HepG2 (cell line): ENCODE measurements around the gene ZNF488. TPM values are rescaled to one million over a fixed set of nuclear protein-coding genes. Genes with fewer than 3 reads are reported as not detected.
A peak's percentile ranks its signal among the peaks of the same experiment; 100 is the strongest.

Experiments
- ATAC-seq: fragments of 200-7000 bp; cut with Tn5 transposase; 3 replicates; pipeline ENCODE4 v1.9.1; 2020; ENCODE audit warnings: mild to moderate bottlenecking, moderate library complexity
- BruUV-seq: library from RNA; stranded (reverse); fragments of 400-500 nt; replicated peaks from 2 replicates; lab custom pipeline; 2021; lab: Mats Ljungman, UMichigan
- CTCF ChIA-PET: fragments of 300-600 bp; formaldehyde crosslinking; extraction: SDS; loops from one replicate; lab custom pipeline; 2021; ENCODE audit warnings: low total read pairs, inconsistent platforms, low intra/inter-chr PET ratio; lab: Yijun Ruan, JAX
- POLR2A ChIA-PET: fragments of 350-600 bp; sonication (Branson Sonifier 250); formaldehyde crosslinking; loops from one replicate; lab custom pipeline; 2020; ENCODE audit warnings: antibody characterized with exemption, inconsistent platforms; lab: Yijun Ruan, JAX
- DNase-seq: peaks from one replicate; pipeline ENCODE4 v3.0.0-alpha.2; 2015; ENCODE audit warnings: low spot score
- FAIRE-seq: peaks from 3 replicates; lab custom pipeline; 2011; peaks lifted over from hg19 to GRCh38; lab: Jason Lieb, UNC
- H2AFZ ChIP-seq: one replicate; pipeline ENCODE4 v1.6.1; 2011; ENCODE audit warnings: low read length, inconsistent platforms
- H3K27ac ChIP-seq: fragments of 300-600 bp; 3 replicates; pipeline ENCODE4 v1.8.0; 2011; ENCODE audit warnings: mixed run types, mild to moderate bottlenecking, mixed read lengths, low read length, inconsistent platforms; ENCODE audit not compliant: insufficient read depth; ENCODE audit errors: extremely low read length
- H3K27me3 ChIP-seq, 2 experiments: fragments of 200-600 bp in 1 of 2; 2 replicates in 1 of 2; 3 replicates in 1 of 2; pipeline versions ENCODE4 v1.6.0 to v1.8.0; 2011; ENCODE audit warnings: low read length in 2 of 2, mild to moderate bottlenecking in 2 of 2, moderate library complexity in 2 of 2, inconsistent platforms in 1 of 2; ENCODE audit not compliant: insufficient read depth in 2 of 2, control insufficient read depth in 1 of 2
- H3K36me3 ChIP-seq, 2 experiments: fragments of 200-600 bp in 1 of 2; replicated peaks in 1 of 2; 2 replicates in 1 of 2; 3 replicates in 1 of 2; pipeline versions ENCODE4 v1.5.1 to v1.8.0; 2011; ENCODE audit warnings: low read length in 2 of 2, inconsistent platforms in 1 of 2; ENCODE audit not compliant: insufficient read depth in 2 of 2, control insufficient read depth in 1 of 2
- H3K4me1 ChIP-seq: 2 replicates; pipeline ENCODE4 v1.5.1; 2012; ENCODE audit warnings: low read length, inconsistent platforms; ENCODE audit not compliant: insufficient read depth
- H3K4me2 ChIP-seq: 2 replicates; pipeline ENCODE4 v1.6.0; 2011; ENCODE audit warnings: low read depth, low read length, inconsistent platforms
- H3K4me3 ChIP-seq, 3 experiments: fragments of 200-600 bp in 1 of 3; sonication (generic), shearing (Covaris generic) in 1 of 3; replicated peaks in 1 of 3; 2 replicates each; pipeline ENCODE4 v1.5.1; 2011 to 2016; ENCODE audit warnings: low read length in 3 of 3, inconsistent platforms in 2 of 3, low read depth in 2 of 3, mild to moderate bottlenecking in 2 of 3, control low read depth in 1 of 3, mixed read lengths in 1 of 3; ENCODE audit not compliant: insufficient read depth in 1 of 3
- H3K79me2 ChIP-seq: one replicate; pipeline ENCODE4 v1.6.1; 2011; ENCODE audit warnings: low read length, inconsistent platforms; ENCODE audit not compliant: insufficient read depth
- H3K9ac ChIP-seq: 2 replicates; pipeline ENCODE4 v1.6.0; 2011; ENCODE audit warnings: mild to moderate bottlenecking, low read depth, low read length, inconsistent platforms; ENCODE audit not compliant: insufficient read depth
- H3K9me3 ChIP-seq: 2 replicates; pipeline ENCODE4 v1.5.1; 2012; ENCODE audit warnings: mild to moderate bottlenecking, low read length
- H4K20me1 ChIP-seq: 2 replicates; pipeline ENCODE4 v1.6.0; 2011; ENCODE audit warnings: inconsistent platforms, mild to moderate bottlenecking, low read length, moderate library complexity; ENCODE audit not compliant: insufficient read depth
- ATRX ChIP-seq: sonication (generic); formaldehyde crosslinking; IDR thresholded peaks from 2 replicates; pipeline ENCODE4 v1.4.0; 2020; ENCODE audit warnings: missing genetic modification reagents, borderline replicate concordance
- ELF3 ChIP-seq: IDR thresholded peaks from 2 replicates; pipeline ENCODE4 v1.6.1; 2016; ENCODE audit warnings: missing genetic modification reagents, missing compliant biosample characterization
- FOSL2 ChIP-seq: sonication (generic); formaldehyde crosslinking; IDR thresholded peaks from 2 replicates; pipeline ENCODE4 v1.4.0; 2020; ENCODE audit warnings: missing genetic modification reagents
- HNRNPK ChIP-seq: fragments of 200-400 bp; formaldehyde crosslinking; IDR thresholded peaks from 2 replicates; pipeline ENCODE4 v1.6.1; 2018; ENCODE audit warnings: low read length, low read depth, moderate library complexity, mild to moderate bottlenecking; ENCODE audit not compliant: poor library complexity, severe bottlenecking
- HNRNPL ChIP-seq: fragments of 200-400 bp; formaldehyde crosslinking; IDR thresholded peaks from 2 replicates; pipeline ENCODE4 v1.6.1; 2017; ENCODE audit warnings: mild to moderate bottlenecking, low read depth, low read length
- MAFF ChIP-seq: IDR thresholded peaks from 2 replicates; pipeline ENCODE4 v1.6.1; 2011; ENCODE audit warnings: low read depth, low read length, improper control_type of control experiment
- MAFK ChIP-seq, 2 experiments: IDR thresholded peaks in 1 of 2; conservative IDR thresholded peaks in 1 of 2; 2 replicates each; pipeline ENCODE4 v1.6.1; 2011; ENCODE audit warnings: improper control_type of control experiment in 2 of 2, low read length in 2 of 2
- PATZ1 ChIP-seq: sonication (generic); formaldehyde crosslinking; IDR thresholded peaks from 2 replicates; pipeline ENCODE4 v1.4.0; 2020; ENCODE audit warnings: missing genetic modification reagents
- RAD21 ChIP-seq: fragments of 450-650 bp; formaldehyde crosslinking; IDR thresholded peaks from 2 replicates; pipeline ENCODE4 v1.5.0; 2020; ENCODE audit warnings: mild to moderate bottlenecking
- RAD51 ChIP-seq: fragments of 450-650 bp; IDR thresholded peaks from 2 replicates; pipeline ENCODE4 v1.6.1; 2016; ENCODE audit warnings: borderline replicate concordance
- SAP130 ChIP-seq: IDR thresholded peaks from 2 replicates; pipeline ENCODE4 v1.6.1; 2016; ENCODE audit warnings: low read depth
- SP4 ChIP-seq: sonication (generic); formaldehyde crosslinking; IDR thresholded peaks from 2 replicates; pipeline ENCODE4 v1.8.1; 2023; ENCODE audit warnings: mild to moderate bottlenecking, missing genetic modification reagents
- SP5 ChIP-seq: IDR thresholded peaks from 2 replicates; pipeline ENCODE4 v1.6.1; 2016; ENCODE audit warnings: low read depth, borderline replicate concordance
- TFAP4 ChIP-seq: sonication (generic); IDR thresholded peaks from 2 replicates; pipeline ENCODE4 v1.6.1; 2016; ENCODE audit warnings: low read depth, borderline replicate concordance
- ZFP82 ChIP-seq: sonication (generic); formaldehyde crosslinking; IDR thresholded peaks from 2 replicates; pipeline ENCODE4 v1.5.1; 2020; ENCODE audit warnings: mild to moderate bottlenecking, missing genetic modification reagents, borderline replicate concordance
- ZNF224 ChIP-seq: sonication (generic); formaldehyde crosslinking; IDR thresholded peaks from 2 replicates; pipeline ENCODE4 v1.5.0; 2020; ENCODE audit warnings: mild to moderate bottlenecking, missing genetic modification reagents
- ZNF615 ChIP-seq: sonication (generic); formaldehyde crosslinking; IDR thresholded peaks from 2 replicates; pipeline ENCODE4 v1.5.0; 2020; ENCODE audit warnings: mild to moderate bottlenecking, missing genetic modification reagents, borderline replicate concordance
- ZNF850 ChIP-seq: sonication (generic); formaldehyde crosslinking; conservative IDR thresholded peaks from 2 replicates; pipeline ENCODE4 v1.9.0; 2021; ENCODE audit warnings: mild to moderate bottlenecking, missing genetic modification reagents
- WGBS: methylation state at CpG from one replicate; pipeline ENCODE4 v1.1.6; 2017; ENCODE audit warnings: low lambda C conversion rate; 5-methylcytosine and 5-hydroxymethylcytosine counted together
- in situ Hi-C: cut with HindIII; loops from 2 replicates; pipeline ENCODE4 v1.10.0; 2017; ENCODE audit warnings: low pct_unique_long_range_greater_than_20kb; ENCODE audit not compliant: extremely low pct_ligation_motif_present
- intact Hi-C: fragments of 100-400 bp; cut with micrococcal nuclease; formaldehyde crosslinking; loops from one replicate; pipeline ENCODE4 v1.10.0; 2022; ENCODE audit not compliant: unreplicated experiment
- polyA plus RNA-seq, 8 experiments: library from polyadenylated mRNA; depleted of rRNA in 3 of 8; stranded (reverse) in 7 of 8; unstranded in 1 of 8; fragments of >200 nt; fragmentation: Illumina TruSeq in 4 of 8; extraction: Trizol in 4 of 8; gene quantifications; 2 replicates each; pipeline versions ENCODE4 v1.2.1 to v1.2.3, GENCODE V29; 2011 to 2016; ENCODE audit warnings: low read depth in 4 of 8, missing spikeins in 1 of 8, mixed read lengths in 1 of 8; ENCODE audit not compliant: insufficient read depth in 1 of 8
- total RNA-seq, 5 experiments: library from RNA; depleted of rRNA; stranded (reverse); fragments of >200 nt; fragmentation: Illumina TruSeq; extraction: Trizol; gene quantifications; 2 replicates each; pipeline ENCODE4 v1.2.3, GENCODE V29; 2016; ENCODE audit warnings: low read depth in 1 of 5
- TF ChIP-seq, protein P1 (sequence below): sonication (generic); formaldehyde crosslinking; IDR thresholded peaks from 2 replicates; pipeline ENCODE4 v1.4.0; 2020; ENCODE audit warnings: mild to moderate bottlenecking, low read depth, missing genetic modification reagents

ZNF488 gene
- total and polyA plus RNA-seq, 2 of the 13 experiments (the other 11 are each of a cell fraction or from before 2014, with no cell fraction given): 0.13 to 0.15 TPM

DNA sequence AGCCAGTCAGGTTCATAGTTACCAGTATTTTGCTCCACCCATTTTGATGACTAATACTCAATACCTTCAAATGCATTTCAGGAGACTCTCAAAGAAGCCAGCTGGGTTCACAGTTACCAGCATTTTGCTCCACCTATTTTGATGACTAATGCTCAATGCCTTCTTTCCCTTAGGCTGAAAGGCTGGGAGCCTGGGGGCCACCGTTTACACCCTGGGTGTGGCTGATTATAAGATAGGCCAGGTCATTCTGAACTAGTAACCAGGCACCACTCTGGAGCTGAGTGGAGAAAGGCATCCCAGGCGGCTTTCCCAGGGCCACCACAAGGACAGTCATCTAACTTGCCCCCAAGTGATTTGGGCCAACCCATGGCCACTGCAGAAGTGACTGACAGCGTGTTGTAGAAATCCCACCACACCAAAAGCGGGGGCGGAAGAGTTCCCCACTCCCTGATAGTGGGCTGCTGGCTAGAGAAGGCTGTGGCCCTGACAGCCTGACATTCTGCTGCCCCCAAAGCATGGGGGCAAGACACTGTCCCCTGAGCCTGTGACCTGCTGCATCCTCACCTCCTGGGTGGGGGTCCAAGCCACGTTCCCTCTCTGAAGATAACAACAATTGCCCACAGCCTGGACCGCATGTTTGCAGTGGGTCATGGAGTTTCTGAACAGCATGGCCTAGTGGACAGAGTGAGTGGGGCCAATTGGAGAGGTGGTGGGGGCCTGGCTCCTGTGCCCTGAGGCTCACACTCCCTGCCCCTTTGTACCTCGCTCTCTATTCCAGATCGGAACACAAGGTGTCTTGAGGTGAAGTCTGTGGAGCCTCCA, 23.0 kb upstream of the ZNF488 start:
- POLR2A ChIA-PET: no interaction called here
- Histone ChIP-seq H3K4me1 (peaks cover 28% of the 10 kb centered on the region), H3K9me3 (no peaks in the 10 kb centered on the region), H3K4me3 (no peak overlapping the region), H2AFZ (no peak overlapping the region), H3K27me3 (no peaks in the 10 kb centered on the region; a peak in 1 of 5 replicates), H3K27ac (no peak overlapping the region), H3K4me2 (no peak overlapping the region), H4K20me1 (no peaks in the 10 kb centered on the region), H3K9ac (no peak overlapping the region), H3K79me2 (no peaks in the 10 kb centered on the region), H3K36me3 (no peaks in the 10 kb centered on the region)
- DNase-seq: peak; percentile 80
- no TSS peak for BruUV-seq
- FAIRE-seq: no peak
- WGBS: 63% methylated on average over 3 of the region's 9 CpGs
- ATAC-seq: peak; percentile 22
- in situ Hi-C loops: no loop called here
- CTCF ChIA-PET: no interaction called here
- intact Hi-C loops: no loop called here
- peak; percentile 33; the same call in 1 of the 2 replicates for TF ChIP-seq TFAP4
- no peak for TF ChIP-seq HNRNPL
- peak; percentile 22; the same call in 1 of the 2 replicates for TF ChIP-seq ELF3 (CRISPR knock-in tag)
- TF ChIP-seq MAFK (conservative IDR thresholded peaks at IDR 0.05 in 1 of 2, IDR thresholded peaks at IDR 0.05 in 1 of 2; ENCODE audit: low read length in 2 of 2): peak; percentile 61 to 71
- TF ChIP-seq PATZ1 (CRISPR knock-in tag): 0 out of 2 replicates have a peak, but pooled peaks have one; percentile 16
- no peak for TF ChIP-seq RAD21
- no peak for TF ChIP-seq ZNF615 (CRISPR knock-in tag)
- TF ChIP-seq SP5: peak; percentile 37; the same call in 1 of the 2 replicates
- TF ChIP-seq FOSL2: peak; percentile 86
- TF ChIP-seq ZNF224 (CRISPR knock-in tag): no peak
- peak; percentile 74 for TF ChIP-seq MAFF
- TF ChIP-seq ZNF850 (CRISPR knock-in tag): no peak
- no peak for TF ChIP-seq HNRNPK
- TF ChIP-seq SP4 (CRISPR knock-in tag): no peak
- TF ChIP-seq SAP130 (CRISPR knock-in tag): peak; percentile 27; the same call in 1 of the 2 replicates
- TF ChIP-seq, protein P1, sequence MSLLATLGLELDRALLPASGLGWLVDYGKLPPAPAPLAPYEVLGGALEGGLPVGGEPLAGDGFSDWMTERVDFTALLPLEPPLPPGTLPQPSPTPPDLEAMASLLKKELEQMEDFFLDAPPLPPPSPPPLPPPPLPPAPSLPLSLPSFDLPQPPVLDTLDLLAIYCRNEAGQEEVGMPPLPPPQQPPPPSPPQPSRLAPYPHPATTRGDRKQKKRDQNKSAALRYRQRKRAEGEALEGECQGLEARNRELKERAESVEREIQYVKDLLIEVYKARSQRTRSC (CRISPR knock-in tag): no peak
- no peak for TF ChIP-seq ATRX (CRISPR knock-in tag)
- TF ChIP-seq RAD51: no peak
- no peak for TF ChIP-seq ZFP82 (CRISPR knock-in tag)
